ENCODE measurements around the gene AFAP1L2.

The AFAP1L2 gene

DNA sequence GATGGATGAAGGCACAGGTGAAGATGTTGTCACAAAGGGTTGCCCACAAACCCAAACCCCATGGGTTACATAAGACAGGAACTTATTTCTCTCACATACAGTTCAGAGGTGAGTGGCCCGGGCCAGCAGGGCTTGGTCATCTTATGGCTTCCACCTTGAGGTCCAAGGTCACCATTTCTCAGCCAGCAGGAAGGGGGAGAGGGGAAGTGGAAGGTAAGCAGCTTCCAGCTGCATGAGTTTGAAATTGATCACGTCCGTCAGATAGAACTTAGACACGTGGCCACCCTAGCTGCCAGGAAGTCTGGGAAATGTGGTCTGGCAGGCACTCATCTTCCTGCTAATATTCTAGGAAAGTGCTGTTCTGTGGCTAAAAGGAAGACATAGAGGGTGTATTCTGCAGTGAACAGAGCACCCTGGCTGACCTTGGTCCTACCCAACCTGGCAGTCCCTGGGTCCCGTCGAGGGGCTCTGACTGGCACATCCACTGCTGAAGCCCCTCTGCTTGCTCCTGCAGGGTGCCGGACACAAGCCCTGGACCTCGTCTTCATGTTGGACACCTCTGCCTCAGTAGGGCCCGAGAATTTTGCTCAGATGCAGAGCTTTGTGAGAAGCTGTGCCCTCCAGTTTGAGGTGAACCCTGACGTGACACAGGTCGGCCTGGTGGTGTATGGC, 115.7 kb downstream of the AFAP1L2 start:
- no peak for DNase-seq (ENCODE audit: low read depth)

DNA sequence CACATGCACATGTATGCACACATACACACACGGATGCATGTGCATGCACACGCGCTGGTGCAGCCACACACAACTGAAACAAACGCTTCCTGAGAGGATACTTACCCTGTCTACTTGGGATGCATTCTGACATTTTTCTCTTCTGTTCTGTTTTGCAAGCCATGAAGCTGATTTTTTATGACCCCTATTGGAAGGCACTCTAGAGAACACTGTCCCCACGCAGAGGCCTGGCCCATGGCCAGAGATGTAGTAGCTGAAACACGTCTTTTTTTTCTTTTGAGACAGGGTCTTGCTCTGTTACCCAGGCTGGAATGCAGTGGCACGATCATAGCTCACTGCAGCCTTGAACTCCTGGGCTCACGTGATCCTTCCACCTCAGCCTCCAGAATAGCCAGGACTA, 117.4 kb downstream of the AFAP1L2 start:
- no peak for DNase-seq (ENCODE audit: low read depth)

DNA sequence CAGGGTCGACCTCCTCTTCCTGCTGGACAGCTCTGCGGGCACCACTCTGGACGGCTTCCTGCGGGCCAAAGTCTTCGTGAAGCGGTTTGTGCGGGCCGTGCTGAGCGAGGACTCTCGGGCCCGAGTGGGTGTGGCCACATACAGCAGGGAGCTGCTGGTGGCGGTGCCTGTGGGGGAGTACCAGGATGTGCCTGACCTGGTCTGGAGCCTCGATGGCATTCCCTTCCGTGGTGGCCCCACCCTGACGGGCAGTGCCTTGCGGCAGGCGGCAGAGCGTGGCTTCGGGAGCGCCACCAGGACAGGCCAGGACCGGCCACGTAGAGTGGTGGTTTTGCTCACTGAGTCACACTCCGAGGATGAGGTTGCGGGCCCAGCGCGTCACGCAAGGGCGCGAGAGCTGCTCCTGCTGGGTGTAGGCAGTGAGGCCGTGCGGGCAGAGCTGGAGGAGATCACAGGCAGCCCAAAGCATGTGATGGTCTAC, 118.3 kb downstream of the AFAP1L2 start:
- DNase-seq (ENCODE audit: low read depth) = no peak

DNA sequence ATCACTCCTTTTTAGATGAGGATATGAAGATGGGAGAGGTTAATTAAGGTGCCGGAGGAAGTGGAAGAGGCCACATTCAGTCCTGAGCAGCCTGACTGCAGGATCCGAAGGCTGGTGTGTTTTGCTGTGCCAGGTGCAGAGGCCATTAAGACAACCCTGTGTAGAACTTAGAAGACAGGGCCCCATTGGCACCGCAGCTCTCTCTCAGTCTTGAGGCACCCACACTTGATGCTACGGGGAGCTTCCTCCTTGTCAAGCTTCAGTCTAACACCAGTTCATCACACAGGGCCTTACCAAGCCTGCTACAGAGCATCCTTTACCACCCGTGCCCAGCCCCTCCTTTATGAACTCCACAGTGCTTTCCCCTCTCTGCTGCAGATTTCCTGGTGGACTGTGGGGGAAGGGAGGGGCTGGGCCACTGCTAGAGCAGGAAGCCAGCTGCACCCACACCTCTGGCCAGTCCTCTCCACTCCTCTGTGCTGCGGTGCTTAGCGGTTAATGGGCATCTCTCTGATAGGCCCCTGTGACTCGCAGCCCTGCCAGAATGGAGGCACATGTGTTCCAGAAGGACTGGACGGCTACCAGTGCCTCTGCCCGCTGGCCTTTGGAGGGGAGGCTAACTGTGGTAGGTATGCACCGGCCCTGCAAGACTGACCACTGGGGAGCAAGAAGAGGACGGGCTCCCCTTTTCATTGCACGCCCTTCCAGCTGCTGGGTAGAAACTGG, 119.8 kb downstream of the AFAP1L2 start:
- no peak for DNase-seq (ENCODE audit: low read depth)

DNA sequence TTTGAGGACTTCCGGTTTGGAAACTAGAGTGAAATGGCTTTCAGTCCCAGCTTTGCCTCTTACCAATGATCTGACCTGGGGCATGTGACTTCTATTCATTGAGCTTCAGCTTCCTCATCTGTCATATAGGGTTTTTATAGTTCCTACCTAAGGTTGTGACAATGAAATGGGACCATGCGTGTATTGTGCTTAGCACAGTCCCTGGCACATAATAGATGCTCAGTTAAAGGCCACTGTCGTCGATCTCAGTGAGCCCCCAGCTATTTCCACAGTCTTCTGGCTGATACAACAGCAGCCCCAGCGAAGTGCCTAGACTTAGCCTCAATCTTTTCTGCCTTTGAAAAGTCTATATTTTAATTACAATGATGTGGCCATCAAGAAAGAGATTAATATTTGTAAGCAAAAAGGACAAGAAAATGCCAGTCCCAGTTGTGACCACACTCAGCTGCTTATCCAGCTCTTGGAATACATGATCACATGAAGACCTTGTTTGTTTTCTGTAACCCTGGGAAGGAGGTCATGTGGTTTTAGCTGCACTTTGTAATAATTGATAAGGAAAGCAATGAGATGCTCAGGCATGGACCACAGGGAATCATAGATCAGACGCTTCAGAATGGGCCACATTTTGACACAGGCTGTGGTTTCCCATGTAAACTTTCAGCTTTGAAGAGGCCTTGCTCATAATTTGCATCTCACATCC, 120.6 kb downstream of the AFAP1L2 start:
- DNase-seq (ENCODE audit: low read depth) = no peak

DNA sequence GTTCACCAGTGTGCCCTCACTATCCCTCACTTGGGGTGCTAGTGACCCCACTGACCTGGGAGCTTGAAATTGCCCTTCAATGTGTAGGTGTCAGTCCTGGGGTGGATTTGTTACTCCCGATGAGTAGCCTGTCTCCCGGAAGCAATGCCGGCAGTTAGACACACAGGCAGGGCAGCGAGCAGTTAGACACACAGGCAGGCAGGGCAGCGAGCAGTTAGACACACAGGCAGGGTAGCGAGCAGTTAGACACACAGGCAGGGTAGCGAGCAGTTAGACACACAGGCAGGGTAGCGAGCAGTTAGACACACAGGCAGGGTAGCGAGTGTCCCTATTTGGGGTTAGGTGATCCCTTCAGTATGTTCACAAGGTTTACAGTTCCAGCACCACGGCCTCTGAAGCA, 121.2 kb downstream of the AFAP1L2 start:
- DNase-seq (ENCODE audit: low read depth) = no peak

DNA sequence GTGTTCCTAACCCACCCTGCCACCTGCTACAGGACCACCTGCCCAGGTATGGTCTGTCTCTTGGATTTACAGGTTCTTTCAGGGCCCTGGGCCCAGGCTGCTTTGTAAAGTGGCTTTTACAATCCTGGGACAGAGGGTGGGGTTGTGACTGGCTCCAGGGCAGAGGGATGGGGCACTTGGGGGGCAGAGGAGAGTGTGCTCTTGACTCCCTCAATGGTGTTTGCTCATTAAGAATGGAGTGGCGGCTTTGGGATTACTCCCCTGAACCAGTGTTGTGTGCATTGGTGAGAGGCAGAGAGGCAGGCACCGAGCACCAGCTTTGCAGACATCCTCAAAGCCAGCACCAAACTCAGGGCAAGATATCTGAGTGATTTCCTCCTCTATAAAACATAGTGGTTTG, 121.8 kb downstream of the AFAP1L2 start:
- no peak for DNase-seq (ENCODE audit: low read depth)

DNA sequence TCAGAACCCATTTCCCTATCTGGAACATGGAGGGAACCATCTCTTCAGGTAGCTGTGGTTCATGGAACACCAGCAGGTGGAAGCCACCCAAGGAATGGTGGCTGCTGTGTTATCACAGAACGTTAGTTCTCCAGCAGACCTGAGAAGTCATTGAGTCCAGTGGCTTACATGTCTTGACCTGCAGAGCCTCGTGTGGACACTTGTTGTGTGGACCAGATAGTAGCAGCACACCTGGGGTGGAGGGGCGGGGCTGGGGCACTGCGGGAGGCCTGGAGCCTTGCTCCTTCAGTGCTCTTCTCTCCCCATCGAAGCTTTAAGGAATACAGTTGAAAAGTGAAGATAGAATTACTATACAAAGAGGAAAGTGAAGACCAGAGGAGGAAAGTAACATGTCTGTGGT, 122.8 kb downstream of the AFAP1L2 start:
- DNase-seq (ENCODE audit: low read depth) = no peak

DNA sequence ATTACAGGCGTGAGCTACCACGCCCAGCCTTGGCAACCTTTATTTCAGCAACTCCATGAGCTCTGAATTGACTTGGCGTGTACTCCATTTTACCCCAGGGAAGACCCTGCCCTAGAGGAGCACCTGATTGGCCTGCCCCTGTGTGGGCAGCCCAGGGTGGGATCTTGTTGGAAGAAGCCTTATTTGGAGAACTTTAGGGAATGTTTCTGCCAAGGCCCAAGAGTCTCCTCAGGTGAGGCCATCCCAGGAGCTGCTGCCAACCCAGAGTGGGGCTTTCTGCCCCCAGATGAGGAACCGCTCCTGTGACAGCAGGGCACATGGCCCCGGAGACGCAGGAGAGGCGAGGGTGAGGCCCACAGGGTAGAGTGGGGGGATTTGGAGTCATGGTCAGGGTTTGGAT, 123.3 kb downstream of the AFAP1L2 start:
- DNase-seq (ENCODE audit: low read depth) = no peak

DNA sequence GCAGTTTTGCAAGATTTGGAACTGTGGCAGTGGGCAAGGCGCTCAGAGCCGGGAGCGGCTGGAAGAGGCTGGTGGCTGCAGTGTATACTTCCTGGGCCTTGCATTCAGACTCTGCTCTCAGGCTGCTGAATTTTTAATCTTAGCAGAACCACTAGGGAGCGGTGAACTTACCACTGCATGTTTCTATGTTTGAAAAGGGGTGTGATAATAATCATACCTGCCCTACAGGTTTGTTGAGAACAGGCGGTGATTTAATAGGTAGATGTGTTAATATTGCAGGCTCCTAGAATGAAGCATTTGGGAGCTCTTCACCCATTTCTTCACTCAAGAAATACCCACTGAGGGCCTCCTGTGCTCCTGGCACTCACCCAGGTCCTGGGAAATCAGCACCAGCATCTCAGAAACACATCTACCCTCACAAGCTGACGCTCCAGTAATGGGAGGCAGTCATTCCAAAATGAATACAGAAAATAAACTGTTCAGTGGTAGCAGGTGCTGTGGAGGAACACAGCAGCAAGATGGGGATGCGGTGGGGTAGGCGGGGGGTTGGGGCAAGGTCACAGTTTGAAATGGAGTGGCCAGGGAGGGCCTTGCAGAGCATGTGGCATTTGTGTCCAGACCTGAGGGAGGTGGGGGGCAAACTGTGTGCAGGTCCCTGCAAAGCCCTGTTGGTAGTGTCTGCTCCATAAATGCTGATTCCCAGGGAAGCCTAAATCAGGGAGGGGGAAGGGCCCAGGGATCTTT, 124.2 kb downstream of the AFAP1L2 start:
- no peak for DNase-seq (ENCODE audit: low read depth)

DNA sequence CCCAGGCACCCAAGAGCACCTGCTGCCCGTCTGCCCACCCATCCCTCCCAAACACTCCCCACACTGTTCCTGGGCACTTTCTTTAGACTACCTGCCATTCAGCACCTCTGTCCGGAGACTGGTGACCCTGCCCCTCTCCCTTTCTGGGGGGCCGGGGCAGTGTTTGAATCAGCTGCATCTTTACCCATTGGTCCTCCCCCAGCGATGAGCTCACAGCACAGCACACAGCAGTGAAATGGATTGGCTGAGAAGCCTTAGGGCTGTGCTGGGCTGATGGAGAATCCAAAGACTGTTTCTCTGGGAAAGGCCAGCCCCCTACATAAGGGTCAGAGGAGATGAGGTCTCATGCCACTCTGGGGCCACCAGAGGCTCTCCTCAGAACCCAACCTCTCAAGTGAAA, 125.0 kb downstream of the AFAP1L2 start:
- no peak for DNase-seq (ENCODE audit: low read depth)

DNA sequence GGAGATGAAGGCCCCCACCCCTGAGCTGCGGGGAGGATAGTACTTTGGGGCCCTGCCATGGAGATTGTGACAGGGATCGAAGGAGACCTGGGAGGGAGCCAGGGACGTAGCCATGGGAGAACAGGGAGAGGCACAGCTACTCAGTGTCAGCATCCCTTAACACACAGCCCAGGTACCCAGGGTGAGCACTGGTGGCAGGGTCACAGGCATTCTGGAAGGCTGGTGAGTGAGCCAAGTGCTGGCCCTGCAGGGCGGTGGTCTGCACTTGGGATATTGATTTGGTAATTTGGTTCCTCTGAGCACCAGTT, 125.5 kb downstream of the AFAP1L2 start:
- DNase-seq (ENCODE audit: low read depth) = no peak

DNA sequence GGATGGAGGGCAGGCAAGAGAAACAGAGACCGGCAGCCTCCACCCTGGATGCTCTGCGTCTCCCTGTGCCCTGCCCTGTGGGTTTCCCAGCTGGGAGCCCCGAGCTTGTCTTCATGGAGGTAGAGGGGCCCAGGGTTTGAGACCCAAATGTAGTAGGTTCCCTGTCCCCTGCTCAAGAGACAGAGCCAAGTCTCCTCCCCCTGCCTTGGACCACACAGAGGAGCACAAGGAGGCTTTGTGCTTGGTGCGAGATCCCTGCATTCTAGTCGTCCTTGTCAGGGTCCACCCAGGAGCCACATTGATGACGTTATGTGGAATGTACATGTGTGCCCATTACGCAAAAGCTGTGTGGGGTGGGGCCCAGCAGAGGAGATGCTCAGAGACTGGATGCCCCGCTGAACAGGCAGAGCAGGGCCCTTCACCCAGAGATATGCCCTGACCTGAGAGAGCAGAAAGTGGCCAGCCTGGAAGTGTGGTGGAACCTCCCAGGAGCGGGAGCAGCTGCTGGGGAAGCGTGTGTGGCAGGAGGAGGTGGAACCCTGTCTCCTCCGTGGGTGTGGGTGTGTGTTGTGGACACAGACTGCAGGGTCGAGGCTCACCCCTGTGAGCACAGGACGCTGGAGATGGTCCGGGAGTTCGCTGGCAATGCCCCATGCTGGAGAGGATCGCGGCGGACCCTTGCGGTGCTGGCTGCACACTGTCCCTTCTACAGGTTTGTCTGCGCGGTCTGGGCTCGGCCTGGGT, 126.0 kb downstream of the AFAP1L2 start:
- DNase-seq (ENCODE audit: low read depth) = no peak

DNA sequence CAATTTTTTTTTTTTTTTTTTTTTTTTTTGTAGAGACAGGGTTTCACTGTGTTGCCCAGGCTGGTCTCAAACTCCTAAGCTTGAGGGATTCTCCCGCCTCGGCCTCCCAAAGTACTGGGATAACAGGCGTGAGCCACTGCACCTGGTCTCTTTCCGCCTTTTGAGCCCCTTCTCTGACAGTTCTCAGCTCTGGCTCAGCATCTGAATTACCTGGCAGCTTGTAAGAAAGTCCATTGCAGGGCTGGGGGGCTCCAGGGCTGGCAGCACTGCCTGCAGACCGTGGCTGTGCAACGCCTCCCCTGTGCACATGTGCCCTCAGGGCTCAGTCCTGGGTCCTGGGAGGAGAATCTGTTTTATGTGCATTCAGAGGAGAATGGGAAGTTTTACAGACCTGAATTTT, 127.6 kb downstream of the AFAP1L2 start:
- no peak for DNase-seq (ENCODE audit: low read depth)

DNA sequence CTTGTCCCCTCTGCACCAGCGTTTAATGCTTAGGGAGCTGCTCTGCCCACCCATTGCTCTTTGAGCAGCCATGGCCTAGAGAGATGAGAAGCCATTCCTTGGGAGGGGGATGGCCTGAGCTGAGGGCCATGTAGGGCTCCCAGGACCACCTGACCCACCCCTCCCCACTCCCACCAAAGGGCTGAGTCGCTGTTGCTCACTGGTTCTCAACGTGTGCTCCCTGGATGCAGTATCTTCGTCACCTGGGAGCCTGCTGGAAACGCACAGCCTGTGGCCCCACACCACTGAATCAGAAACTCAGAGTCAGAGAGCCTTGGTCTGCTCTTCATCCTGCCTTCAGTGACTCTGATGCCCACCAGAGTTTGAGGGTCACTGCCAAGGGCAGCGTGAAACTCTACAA, 128.2 kb downstream of the AFAP1L2 start:
- DNase-seq (ENCODE audit: low read depth) = no peak

DNA sequence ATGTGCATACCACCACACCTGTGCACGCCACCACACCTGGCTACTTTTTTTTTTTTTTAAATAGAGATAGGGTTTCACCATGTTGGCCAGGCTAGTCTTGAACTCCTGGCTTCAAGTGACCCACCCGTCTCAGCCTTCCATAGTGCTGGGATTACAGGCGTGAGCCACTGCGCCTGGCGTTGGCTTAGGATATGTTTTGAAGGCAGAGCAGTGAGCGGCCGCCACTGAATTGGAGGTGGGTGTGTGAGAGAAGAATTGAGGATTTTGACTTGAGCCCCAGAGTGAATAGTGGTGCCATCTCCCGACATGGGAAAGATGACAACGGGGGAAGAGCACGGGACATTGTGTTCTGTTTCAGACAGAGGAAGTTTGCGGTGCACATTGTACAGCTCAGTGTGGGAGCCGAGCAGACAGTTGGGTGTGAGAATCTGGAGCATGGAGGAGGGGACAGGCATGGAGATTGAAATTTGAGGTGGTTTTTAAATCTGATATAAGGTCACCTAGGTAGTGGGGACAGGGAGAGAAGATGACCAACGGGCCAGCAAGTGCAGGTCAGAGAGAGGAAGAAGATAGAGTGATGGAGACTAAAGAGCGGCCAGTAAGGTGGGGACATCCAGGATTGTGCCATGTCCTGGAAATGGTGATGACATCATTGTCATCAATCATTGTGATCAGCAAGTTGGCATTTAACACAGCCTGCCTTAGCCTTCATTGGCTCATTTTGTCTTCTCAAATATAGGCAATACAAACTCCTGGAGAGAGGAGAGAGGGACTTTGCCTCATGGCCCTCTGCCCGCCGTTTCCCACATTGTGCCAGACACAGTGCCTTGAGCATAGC, 129.5 kb downstream of the AFAP1L2 start:
- no peak for DNase-seq (ENCODE audit: low read depth)

DNA sequence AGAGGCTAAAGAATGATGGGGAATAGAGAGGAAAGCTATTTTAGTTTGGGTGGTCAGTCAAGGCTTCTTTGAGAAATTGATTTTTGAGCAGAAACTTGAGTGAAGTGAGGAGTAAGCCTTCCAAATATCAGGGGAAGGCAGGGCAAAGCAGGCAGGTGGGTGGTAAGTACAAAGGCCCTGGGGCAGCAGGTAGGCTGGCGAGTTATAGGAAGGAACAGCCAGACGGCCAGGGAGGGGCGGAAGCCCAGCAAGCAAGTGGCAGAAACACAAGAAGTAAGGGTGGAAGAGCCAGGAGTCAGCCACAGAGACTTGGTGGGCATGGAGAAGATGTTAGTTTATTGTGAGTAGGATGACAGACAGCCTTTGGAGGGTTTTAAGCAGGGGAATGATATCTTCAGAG, 130.4 kb downstream of the AFAP1L2 start:
- no peak for DNase-seq (ENCODE audit: low read depth)

DNA sequence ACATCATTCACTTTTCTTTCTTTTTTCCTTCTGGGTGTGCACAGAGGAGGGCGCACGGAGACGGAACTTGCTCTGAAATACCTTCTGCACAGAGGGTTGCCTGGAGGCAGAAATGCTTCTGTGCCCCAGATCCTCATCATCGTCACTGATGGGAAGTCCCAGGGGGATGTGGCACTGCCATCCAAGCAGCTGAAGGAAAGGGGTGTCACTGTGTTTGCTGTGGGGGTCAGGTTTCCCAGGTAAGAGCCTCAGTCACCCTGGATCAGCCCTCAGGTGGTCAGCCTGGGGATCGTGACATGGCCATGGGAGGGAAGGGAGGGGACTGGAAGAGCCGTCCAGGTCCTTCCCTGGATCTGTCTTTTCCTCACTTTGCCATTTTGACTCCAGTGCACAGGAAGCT, 131.6 kb downstream of the AFAP1L2 start:
- no peak for DNase-seq (ENCODE audit: low read depth)

DNA sequence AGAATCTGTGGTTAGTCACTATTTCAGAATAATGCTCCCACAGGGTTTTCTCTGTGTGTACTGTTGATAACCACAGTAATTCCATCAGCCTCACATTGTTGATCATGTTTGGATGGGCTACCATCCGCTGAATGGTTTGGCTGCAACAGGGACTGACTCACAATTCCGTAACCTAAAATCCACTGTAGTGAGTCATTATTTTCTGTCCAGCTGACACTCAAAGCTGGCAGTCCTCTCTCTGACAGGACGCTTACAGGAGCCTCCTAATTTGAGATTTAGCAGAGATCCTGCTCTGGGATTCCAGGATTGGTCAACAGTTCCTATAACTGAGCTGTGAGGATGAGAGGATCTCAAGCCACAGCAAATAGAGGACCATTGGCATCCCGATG, 132.5 kb downstream of the AFAP1L2 start:
- no peak for DNase-seq (ENCODE audit: low read depth)

DNA sequence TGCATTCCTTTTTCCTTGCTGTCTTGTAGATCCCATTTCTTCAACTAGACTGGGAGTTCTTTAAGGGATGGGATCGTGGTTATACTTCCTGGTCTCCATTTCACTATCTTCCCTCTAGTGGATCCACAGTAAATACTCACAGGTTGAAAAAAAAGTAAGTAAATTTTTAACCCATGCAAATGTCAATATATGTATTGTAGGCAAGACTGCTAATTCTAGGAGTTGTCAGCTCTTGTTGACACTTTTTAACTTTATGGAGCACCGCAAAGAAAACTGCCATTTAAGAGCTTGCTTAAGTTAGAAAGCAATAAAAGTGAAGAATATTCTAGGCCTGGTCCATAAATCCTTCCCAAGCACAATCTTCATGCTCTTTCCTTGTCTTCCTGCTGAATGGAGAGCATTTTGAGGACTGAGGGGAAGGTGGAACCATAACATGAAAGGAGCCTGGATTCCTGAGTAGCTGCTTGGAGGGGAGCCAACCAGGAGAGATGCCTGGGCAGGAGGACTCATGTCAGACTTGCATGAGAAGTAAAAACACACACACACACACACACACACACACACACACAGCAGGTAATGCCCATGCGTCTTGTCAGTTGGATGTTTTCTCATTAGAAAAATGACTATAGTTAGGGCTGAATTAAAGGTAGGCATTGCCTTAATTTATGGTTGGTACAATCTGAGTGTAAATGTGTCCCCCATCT, 133.1 kb downstream of the AFAP1L2 start:
- no peak for DNase-seq (ENCODE audit: low read depth)

Data from stimulated activated CD8-positive, alpha-beta memory T cell treated with anti-CD3 and anti-CD28 coated beads, Interleukin-7, amount 100 ng/mL, for 24 hours (primary cell).